Measurements from ENCODE around the gene NRGN.

DNA sequence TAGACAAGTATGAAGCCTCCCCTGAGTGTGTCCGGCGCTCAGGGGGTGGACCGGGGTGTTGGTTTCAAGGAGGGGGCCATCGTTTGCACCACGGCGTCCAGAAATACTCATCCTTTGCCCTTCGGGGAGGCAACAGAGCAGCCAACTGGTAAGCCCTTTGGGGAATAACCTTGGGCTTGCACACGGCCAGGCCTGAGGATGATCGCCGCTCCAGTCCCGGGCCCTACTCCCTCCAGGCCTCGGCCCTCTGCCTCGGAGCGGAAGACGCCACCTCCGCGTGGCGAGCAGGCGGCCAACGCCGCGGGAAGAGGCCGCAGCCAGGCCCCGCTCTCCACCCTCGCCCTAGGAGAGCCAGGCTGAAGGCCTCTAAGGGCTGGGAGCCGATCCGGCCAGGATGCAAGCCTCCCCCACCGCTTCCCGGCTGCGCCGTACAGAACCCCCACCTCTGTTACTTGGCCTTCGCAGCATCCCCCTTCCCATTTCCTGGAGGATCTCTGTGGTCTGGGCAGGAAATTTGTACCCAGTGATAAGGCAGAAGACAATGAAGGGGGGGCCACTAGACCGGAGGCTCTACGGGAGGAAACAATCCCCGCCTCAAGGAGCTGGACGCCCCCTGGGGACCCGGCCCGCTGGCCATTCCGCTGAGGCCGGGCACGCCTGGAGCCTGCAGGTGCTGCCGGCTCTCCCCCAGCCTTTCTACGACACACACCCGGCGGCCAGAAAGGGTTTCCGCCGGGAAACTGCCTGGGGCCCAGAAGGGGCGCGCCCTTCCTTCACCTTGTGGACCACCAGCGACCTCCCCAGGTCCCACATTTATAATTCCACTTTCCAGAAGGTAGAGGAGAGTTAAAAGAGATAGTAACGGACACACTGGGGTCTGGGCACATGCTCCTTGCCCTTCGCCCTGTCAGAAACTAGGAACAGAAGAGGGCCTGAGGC, 19.8 kb downstream of the NRGN start:
- TF ChIP-seq, protein P1, sequence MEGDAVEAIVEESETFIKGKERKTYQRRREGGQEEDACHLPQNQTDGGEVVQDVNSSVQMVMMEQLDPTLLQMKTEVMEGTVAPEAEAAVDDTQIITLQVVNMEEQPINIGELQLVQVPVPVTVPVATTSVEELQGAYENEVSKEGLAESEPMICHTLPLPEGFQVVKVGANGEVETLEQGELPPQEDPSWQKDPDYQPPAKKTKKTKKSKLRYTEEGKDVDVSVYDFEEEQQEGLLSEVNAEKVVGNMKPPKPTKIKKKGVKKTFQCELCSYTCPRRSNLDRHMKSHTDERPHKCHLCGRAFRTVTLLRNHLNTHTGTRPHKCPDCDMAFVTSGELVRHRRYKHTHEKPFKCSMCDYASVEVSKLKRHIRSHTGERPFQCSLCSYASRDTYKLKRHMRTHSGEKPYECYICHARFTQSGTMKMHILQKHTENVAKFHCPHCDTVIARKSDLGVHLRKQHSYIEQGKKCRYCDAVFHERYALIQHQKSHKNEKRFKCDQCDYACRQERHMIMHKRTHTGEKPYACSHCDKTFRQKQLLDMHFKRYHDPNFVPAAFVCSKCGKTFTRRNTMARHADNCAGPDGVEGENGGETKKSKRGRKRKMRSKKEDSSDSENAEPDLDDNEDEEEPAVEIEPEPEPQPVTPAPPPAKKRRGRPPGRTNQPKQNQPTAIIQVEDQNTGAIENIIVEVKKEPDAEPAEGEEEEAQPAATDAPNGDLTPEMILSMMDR (IDR thresholded peaks at IDR 0.05) = no peak
- TF ChIP-seq POLR2A (IDR thresholded peaks at IDR 0.05) = no peak
